HepG2 (cell line): ENCODE results near the gene NDUFB5. TPM values are rescaled to one million over a fixed set of nuclear protein-coding genes. Genes with fewer than 3 reads are reported as not detected.

ENCODE experiments used
- ATAC-seq: fragments of 200-7000 bp; cut with Tn5 transposase; 3 replicates; pipeline ENCODE4 v1.9.1; 2020; ENCODE audit warnings: mild to moderate bottlenecking, moderate library complexity
- BruUV-seq: library from RNA; stranded (reverse); fragments of 400-500 nt; replicated peaks from 2 replicates; lab custom pipeline; 2021; lab: Mats Ljungman, UMichigan
- CTCF ChIA-PET: fragments of 300-600 bp; formaldehyde crosslinking; extraction: SDS; loops from one replicate; lab custom pipeline; 2021; ENCODE audit warnings: low total read pairs, inconsistent platforms, low intra/inter-chr PET ratio; lab: Yijun Ruan, JAX
- POLR2A ChIA-PET: fragments of 350-600 bp; sonication (Branson Sonifier 250); formaldehyde crosslinking; loops from one replicate; lab custom pipeline; 2020; ENCODE audit warnings: antibody characterized with exemption, inconsistent platforms; lab: Yijun Ruan, JAX
- DNase-seq: peaks from one replicate; pipeline ENCODE4 v3.0.0-alpha.2; 2015; ENCODE audit warnings: low spot score
- FAIRE-seq: peaks from 3 replicates; lab custom pipeline; 2011; peaks lifted over from hg19 to GRCh38; lab: Jason Lieb, UNC
- H2AFZ ChIP-seq: one replicate; pipeline ENCODE4 v1.6.1; 2011; ENCODE audit warnings: low read length, inconsistent platforms
- H3K27ac ChIP-seq: fragments of 300-600 bp; 3 replicates; pipeline ENCODE4 v1.8.0; 2011; ENCODE audit warnings: mixed run types, mild to moderate bottlenecking, mixed read lengths, low read length, inconsistent platforms; ENCODE audit not compliant: insufficient read depth; ENCODE audit errors: extremely low read length
- H3K27me3 ChIP-seq, 2 experiments: fragments of 200-600 bp in 1 of 2; 2 replicates in 1 of 2; 3 replicates in 1 of 2; pipeline versions ENCODE4 v1.6.0 to v1.8.0; 2011; ENCODE audit warnings: low read length in 2 of 2, mild to moderate bottlenecking in 2 of 2, moderate library complexity in 2 of 2, inconsistent platforms in 1 of 2; ENCODE audit not compliant: insufficient read depth in 2 of 2, control insufficient read depth in 1 of 2
- H3K36me3 ChIP-seq, 2 experiments: fragments of 200-600 bp in 1 of 2; replicated peaks in 1 of 2; 2 replicates in 1 of 2; 3 replicates in 1 of 2; pipeline versions ENCODE4 v1.5.1 to v1.8.0; 2011; ENCODE audit warnings: low read length in 2 of 2, inconsistent platforms in 1 of 2; ENCODE audit not compliant: insufficient read depth in 2 of 2, control insufficient read depth in 1 of 2
- H3K4me1 ChIP-seq: 2 replicates; pipeline ENCODE4 v1.5.1; 2012; ENCODE audit warnings: low read length, inconsistent platforms; ENCODE audit not compliant: insufficient read depth
- H3K4me2 ChIP-seq: 2 replicates; pipeline ENCODE4 v1.6.0; 2011; ENCODE audit warnings: low read depth, low read length, inconsistent platforms
- H3K4me3 ChIP-seq, 3 experiments: fragments of 200-600 bp in 1 of 3; sonication (generic), shearing (Covaris generic) in 1 of 3; replicated peaks in 1 of 3; 2 replicates each; pipeline ENCODE4 v1.5.1; 2011 to 2016; ENCODE audit warnings: low read length in 3 of 3, inconsistent platforms in 2 of 3, low read depth in 2 of 3, mild to moderate bottlenecking in 2 of 3, control low read depth in 1 of 3, mixed read lengths in 1 of 3; ENCODE audit not compliant: insufficient read depth in 1 of 3
- H3K79me2 ChIP-seq: one replicate; pipeline ENCODE4 v1.6.1; 2011; ENCODE audit warnings: low read length, inconsistent platforms; ENCODE audit not compliant: insufficient read depth
- H3K9ac ChIP-seq: 2 replicates; pipeline ENCODE4 v1.6.0; 2011; ENCODE audit warnings: mild to moderate bottlenecking, low read depth, low read length, inconsistent platforms; ENCODE audit not compliant: insufficient read depth
- H3K9me3 ChIP-seq: 2 replicates; pipeline ENCODE4 v1.5.1; 2012; ENCODE audit warnings: mild to moderate bottlenecking, low read length
- H4K20me1 ChIP-seq: 2 replicates; pipeline ENCODE4 v1.6.0; 2011; ENCODE audit warnings: inconsistent platforms, mild to moderate bottlenecking, low read length, moderate library complexity; ENCODE audit not compliant: insufficient read depth
- MAZ ChIP-seq, 2 experiments: sonication (generic) in 1 of 2; formaldehyde crosslinking in 1 of 2; IDR thresholded peaks; 2 replicates each; pipeline versions ENCODE4 v1.5.0 to v1.6.1; 2012 to 2020; ENCODE audit warnings: low read depth in 2 of 2, mild to moderate bottlenecking in 2 of 2, borderline replicate concordance in 1 of 2, improper control_type of control experiment in 1 of 2, low read length in 1 of 2, missing genetic modification reagents in 1 of 2, moderate library complexity in 1 of 2
- PCBP1 ChIP-seq: fragments of 200-400 bp; formaldehyde crosslinking; IDR thresholded peaks from 2 replicates; pipeline ENCODE4 v1.6.1; 2017; ENCODE audit warnings: mild to moderate bottlenecking, low read depth, low read length, borderline replicate concordance
- RFX5 ChIP-seq: IDR thresholded peaks from 2 replicates; pipeline ENCODE4 v1.6.1; 2011; ENCODE audit warnings: low read depth, low read length, improper control_type of control experiment
- RFXANK ChIP-seq: IDR thresholded peaks from 2 replicates; pipeline ENCODE4 v1.6.1; 2016
- SRSF9 ChIP-seq: fragments of 200-400 bp; formaldehyde crosslinking; IDR thresholded peaks from 2 replicates; pipeline ENCODE4 v1.6.1; 2018; ENCODE audit warnings: borderline replicate concordance, mild to moderate bottlenecking, low read depth, low read length; ENCODE audit not compliant: insufficient read depth, poor library complexity, severe bottlenecking
- TEAD2 ChIP-seq: sonication (generic); formaldehyde crosslinking; IDR thresholded peaks from 2 replicates; pipeline ENCODE4 v1.9.0; 2021; ENCODE audit warnings: missing genetic modification reagents
- ZBTB21 ChIP-seq: sonication (generic); formaldehyde crosslinking; IDR thresholded peaks from 2 replicates; pipeline ENCODE4 v1.4.0; 2020; ENCODE audit warnings: missing genetic modification reagents
- ZNF44 ChIP-seq: sonication (generic); formaldehyde crosslinking; IDR thresholded peaks from 2 replicates; pipeline ENCODE4 v1.5.1; 2020; ENCODE audit warnings: mild to moderate bottlenecking, missing genetic modification reagents
- ZNF547 ChIP-seq: sonication (generic); formaldehyde crosslinking; IDR thresholded peaks from 2 replicates; pipeline ENCODE4 v1.5.1; 2020; ENCODE audit warnings: mild to moderate bottlenecking, missing genetic modification reagents
- WGBS: methylation state at CpG from one replicate; pipeline ENCODE4 v1.1.6; 2017; ENCODE audit warnings: low lambda C conversion rate; 5-methylcytosine and 5-hydroxymethylcytosine counted together
- in situ Hi-C: cut with HindIII; loops from 2 replicates; pipeline ENCODE4 v1.10.0; 2017; ENCODE audit warnings: low pct_unique_long_range_greater_than_20kb; ENCODE audit not compliant: extremely low pct_ligation_motif_present
- intact Hi-C: fragments of 100-400 bp; cut with micrococcal nuclease; formaldehyde crosslinking; loops from one replicate; pipeline ENCODE4 v1.10.0; 2022; ENCODE audit not compliant: unreplicated experiment
- polyA plus RNA-seq, 8 experiments: library from polyadenylated mRNA; depleted of rRNA in 3 of 8; stranded (reverse) in 7 of 8; unstranded in 1 of 8; fragments of >200 nt; fragmentation: Illumina TruSeq in 4 of 8; extraction: Trizol in 4 of 8; gene quantifications; 2 replicates each; pipeline versions ENCODE4 v1.2.1 to v1.2.3, GENCODE V29; 2011 to 2016; ENCODE audit warnings: low read depth in 4 of 8, missing spikeins in 1 of 8, mixed read lengths in 1 of 8; ENCODE audit not compliant: insufficient read depth in 1 of 8
- total RNA-seq, 5 experiments: library from RNA; depleted of rRNA; stranded (reverse); fragments of >200 nt; fragmentation: Illumina TruSeq; extraction: Trizol; gene quantifications; 2 replicates each; pipeline ENCODE4 v1.2.3, GENCODE V29; 2016; ENCODE audit warnings: low read depth in 1 of 5
- TF ChIP-seq, protein P1 (sequence below): IDR thresholded peaks from 2 replicates; pipeline ENCODE4 v1.6.1; 2016; ENCODE audit warnings: control low read depth
- TF ChIP-seq, protein P2 (sequence below): sonication (generic); formaldehyde crosslinking; IDR thresholded peaks from 2 replicates; pipeline ENCODE4 v1.4.0; 2020; ENCODE audit warnings: missing genetic modification reagents, borderline replicate concordance

The NDUFB5 gene
- total and polyA plus RNA-seq, 2 of the 13 experiments (the other 11 are each of a cell fraction or from before 2014, with no cell fraction given), result 43.3 to 120 TPM

DNA sequence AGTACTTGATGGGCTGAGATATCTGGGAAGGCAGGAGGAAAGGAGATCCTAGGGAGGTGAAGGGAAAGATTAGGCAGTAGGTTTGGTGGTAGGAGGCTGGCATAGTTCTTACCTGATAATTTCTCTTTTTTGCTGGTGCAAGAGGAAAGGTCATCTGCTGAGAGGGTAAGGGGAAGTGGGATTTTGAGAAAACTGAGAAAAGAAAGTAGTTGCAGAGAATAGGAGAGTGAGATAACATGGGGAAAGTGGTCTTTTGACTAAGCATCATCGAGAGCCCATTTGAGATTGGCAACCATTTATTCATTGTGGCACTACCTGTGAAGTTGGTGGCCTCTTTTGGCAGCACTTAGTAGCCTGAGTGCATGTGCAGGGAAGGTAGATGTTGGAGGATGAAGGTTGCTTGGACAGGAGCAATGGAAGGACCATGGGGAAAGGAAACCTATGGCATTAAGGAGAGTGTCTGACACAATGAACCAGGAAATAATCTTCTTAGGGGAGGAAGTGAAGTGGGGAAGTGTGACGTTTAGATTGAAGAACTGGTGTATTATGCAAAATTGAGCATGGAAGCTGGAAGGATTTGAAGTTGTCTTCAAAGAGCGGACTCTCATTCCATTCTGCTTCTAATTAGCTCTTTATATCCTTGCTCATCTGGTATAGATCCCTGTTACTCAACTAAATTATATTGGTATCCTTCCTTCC lies 26.3 kb downstream of the NDUFB5 start:
- no peaks in the 10 kb centered on the region for H3K9me3 ChIP-seq
- H2AFZ ChIP-seq, result no peak overlapping the region
- no peak for TF ChIP-seq RFXANK (CRISPR knock-in tag)
- no peak for TF ChIP-seq MAZ (IDR thresholded peaks at IDR 0.05; ENCODE audit: borderline replicate concordance, low read depth, low read length)
- TF ChIP-seq MAZ (CRISPR knock-in tag; IDR thresholded peaks at IDR 0.05; ENCODE audit: low read depth), result no peak
- TF ChIP-seq, protein P1, sequence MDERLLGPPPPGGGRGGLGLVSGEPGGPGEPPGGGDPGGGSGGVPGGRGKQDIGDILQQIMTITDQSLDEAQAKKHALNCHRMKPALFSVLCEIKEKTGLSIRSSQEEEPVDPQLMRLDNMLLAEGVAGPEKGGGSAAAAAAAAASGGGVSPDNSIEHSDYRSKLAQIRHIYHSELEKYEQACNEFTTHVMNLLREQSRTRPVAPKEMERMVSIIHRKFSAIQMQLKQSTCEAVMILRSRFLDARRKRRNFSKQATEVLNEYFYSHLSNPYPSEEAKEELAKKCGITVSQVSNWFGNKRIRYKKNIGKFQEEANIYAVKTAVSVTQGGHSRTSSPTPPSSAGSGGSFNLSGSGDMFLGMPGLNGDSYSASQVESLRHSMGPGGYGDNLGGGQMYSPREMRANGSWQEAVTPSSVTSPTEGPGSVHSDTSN, result no peak
- no peak for TF ChIP-seq TEAD2 (CRISPR knock-in tag)
- TF ChIP-seq PCBP1, result no peak
- TF ChIP-seq SRSF9, result no peak
- no peaks in the 10 kb centered on the region for H3K36me3 ChIP-seq
- FAIRE-seq, result no peak
- H3K4me3 ChIP-seq, result no peak overlapping the region
- H3K27ac ChIP-seq, result no peak overlapping the region
- DNase-seq, result no peak
- ChIA-PET CTCF (no interaction called here), POLR2A (no interaction called here)
- H3K79me2 ChIP-seq, result no peaks in the 10 kb centered on the region
- in situ Hi-C loops (no loop called here), intact Hi-C loops (no loop called here)
- ATAC-seq, result no peak
- no peak overlapping the region for H3K9ac ChIP-seq
- 86% methylated on average over 3 of the region's 3 CpGs for WGBS
- no peaks in the 10 kb centered on the region for H3K27me3 ChIP-seq
- H3K4me1 ChIP-seq, result no peaks in the 10 kb centered on the region
- BruUV-seq, result no TSS peak
- no peak overlapping the region for H3K4me2 ChIP-seq
- H4K20me1 ChIP-seq, result no peaks in the 10 kb centered on the region

DNA sequence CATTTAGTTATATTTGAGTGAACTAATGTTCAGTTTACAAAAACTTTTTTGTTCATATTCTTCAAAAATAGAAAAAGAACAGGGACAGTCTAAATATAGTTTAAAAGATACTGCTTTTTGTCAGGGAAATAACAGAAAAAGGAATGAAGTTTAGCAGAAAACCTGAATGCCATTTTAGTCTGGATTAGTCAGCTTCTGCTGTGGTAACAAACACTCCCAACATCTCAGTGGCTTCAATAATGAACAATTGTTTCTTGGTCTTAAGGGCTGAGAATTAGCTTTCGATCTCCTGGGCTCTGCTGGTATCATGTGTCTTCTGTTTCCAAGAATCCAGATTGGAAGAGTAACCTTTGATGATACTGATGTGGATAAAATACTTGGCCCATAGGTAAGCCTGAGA lies 35.9 kb downstream of the NDUFB5 start:
- Histone ChIP-seq H2AFZ (no peak overlapping the region), H3K36me3 (no peaks in the 10 kb centered on the region), H3K4me3 (no peak overlapping the region), H4K20me1 (no peaks in the 10 kb centered on the region), H3K4me1 (peaks cover 29% of the 10 kb centered on the region), H3K27ac (no peak overlapping the region), H3K27me3 (no peaks in the 10 kb centered on the region; a peak in 1 of 5 replicates), H3K4me2 (no peak overlapping the region), H3K9ac (no peak overlapping the region), H3K79me2 (no peaks in the 10 kb centered on the region), H3K9me3 (no peaks in the 10 kb centered on the region)
- ChIA-PET CTCF (no interaction called here), POLR2A (no interaction called here)
- in situ Hi-C loops, result no loop called here
- FAIRE-seq, result no peak
- WGBS, result 89% methylated on average over 1 of the region's 1 CpG
- DNase-seq, result no peak
- no peak for ATAC-seq
- BruUV-seq, result no TSS peak
- intact Hi-C loops, result loop anchor here (10.0 kb wide), 1 partner anchor 316 kb away; the partner anchor contains the start of gene ZNF639
- TF ChIP-seq ZBTB21 (CRISPR knock-in tag) (no peak), ZNF547 (no peak), ZNF44 (CRISPR knock-in tag) (no peak), RFX5 (no peak)
- TF ChIP-seq, protein P2, sequence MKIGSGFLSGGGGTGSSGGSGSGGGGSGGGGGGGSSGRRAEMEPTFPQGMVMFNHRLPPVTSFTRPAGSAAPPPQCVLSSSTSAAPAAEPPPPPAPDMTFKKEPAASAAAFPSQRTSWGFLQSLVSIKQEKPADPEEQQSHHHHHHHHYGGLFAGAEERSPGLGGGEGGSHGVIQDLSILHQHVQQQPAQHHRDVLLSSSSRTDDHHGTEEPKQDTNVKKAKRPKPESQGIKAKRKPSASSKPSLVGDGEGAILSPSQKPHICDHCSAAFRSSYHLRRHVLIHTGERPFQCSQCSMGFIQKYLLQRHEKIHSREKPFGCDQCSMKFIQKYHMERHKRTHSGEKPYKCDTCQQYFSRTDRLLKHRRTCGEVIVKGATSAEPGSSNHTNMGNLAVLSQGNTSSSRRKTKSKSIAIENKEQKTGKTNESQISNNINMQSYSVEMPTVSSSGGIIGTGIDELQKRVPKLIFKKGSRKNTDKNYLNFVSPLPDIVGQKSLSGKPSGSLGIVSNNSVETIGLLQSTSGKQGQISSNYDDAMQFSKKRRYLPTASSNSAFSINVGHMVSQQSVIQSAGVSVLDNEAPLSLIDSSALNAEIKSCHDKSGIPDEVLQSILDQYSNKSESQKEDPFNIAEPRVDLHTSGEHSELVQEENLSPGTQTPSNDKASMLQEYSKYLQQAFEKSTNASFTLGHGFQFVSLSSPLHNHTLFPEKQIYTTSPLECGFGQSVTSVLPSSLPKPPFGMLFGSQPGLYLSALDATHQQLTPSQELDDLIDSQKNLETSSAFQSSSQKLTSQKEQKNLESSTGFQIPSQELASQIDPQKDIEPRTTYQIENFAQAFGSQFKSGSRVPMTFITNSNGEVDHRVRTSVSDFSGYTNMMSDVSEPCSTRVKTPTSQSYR, result no peak
